ENCODE data around the gene LARGE1. TPM values are rescaled to one million over a fixed set of nuclear protein-coding genes. Genes with fewer than 3 reads are reported as not detected.

Gene LARGE1
- total RNA-seq, 4 donors from 2014 or later, result 11.8 to 33.2 (median 22.6) TPM

DNA sequence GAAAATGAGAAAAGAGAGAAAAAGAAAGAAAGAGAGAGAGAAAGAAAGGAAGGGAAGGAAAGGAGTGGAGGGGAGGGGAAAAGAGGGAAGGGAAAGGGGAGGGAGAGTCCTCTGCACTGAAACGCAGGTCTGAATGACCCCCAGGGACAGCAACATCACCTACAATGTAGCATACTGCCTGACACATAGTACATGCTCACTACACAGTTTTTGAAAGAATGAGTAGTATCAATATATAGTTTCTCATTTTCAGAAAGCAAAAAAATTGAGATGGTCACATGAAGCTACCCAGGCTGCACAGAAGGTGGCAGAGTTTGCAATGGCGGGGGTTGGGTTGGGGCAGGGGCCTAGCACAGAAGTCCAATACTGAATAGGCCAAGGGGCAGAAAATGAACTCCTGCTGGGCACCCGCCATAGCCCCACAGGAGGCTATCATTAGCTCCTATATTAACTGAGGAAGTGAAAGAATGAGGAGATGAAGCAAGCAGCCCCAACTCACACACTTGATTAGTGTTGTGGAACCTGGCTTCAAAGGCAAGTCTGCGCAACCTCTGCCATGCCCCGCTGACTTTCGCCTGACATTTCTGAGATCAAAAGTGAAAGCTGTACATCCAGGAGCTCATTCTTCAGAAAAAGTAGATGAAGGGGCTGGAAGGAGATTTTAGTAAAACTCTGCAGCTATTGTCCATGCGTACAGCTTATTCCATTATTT lies 620.9 kb downstream of the LARGE1 start:
- intact Hi-C loops (cut with DNase I; ENCODE audit: low total_unique reads), result no loop called here
- no peak for DNase-seq (ENCODE audit: low spot score in 2 of 2)
- H3K4me3 ChIP-seq (ENCODE audit: low read depth, poor library complexity, severe bottlenecking), result no peak overlapping the region
- 79 to 83% methylated on average over 7 of the region's 7 CpGs for WGBS, 2 donors
- TF ChIP-seq, protein P1, sequence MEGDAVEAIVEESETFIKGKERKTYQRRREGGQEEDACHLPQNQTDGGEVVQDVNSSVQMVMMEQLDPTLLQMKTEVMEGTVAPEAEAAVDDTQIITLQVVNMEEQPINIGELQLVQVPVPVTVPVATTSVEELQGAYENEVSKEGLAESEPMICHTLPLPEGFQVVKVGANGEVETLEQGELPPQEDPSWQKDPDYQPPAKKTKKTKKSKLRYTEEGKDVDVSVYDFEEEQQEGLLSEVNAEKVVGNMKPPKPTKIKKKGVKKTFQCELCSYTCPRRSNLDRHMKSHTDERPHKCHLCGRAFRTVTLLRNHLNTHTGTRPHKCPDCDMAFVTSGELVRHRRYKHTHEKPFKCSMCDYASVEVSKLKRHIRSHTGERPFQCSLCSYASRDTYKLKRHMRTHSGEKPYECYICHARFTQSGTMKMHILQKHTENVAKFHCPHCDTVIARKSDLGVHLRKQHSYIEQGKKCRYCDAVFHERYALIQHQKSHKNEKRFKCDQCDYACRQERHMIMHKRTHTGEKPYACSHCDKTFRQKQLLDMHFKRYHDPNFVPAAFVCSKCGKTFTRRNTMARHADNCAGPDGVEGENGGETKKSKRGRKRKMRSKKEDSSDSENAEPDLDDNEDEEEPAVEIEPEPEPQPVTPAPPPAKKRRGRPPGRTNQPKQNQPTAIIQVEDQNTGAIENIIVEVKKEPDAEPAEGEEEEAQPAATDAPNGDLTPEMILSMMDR (IDR thresholded peaks at IDR 0.05), result no peak
- TF ChIP-seq POLR2A (IDR thresholded peaks at IDR 0.05), result no peak

DNA sequence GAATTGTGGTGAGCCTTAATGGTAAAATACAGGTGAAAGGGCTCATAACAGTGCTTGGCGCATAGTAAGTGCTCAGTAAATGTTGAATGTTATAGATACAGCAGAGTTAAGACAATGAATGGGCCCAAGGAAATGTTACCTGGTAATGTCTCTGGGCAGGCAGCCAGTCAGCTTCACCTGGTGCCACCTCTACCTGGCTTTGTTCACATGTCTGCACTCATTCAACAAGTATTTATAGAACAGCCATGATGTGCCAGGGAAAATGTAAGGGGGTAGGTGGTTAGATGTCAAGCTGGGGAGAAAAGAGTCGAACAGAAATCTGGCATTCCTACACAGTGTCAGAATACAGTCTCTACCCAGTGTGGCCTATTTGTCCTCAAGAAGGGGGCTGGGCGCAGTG lies 623.3 kb downstream of the LARGE1 start:
- no peak for DNase-seq (ENCODE audit: low spot score in 2 of 2)
- TF ChIP-seq, protein P1 (IDR thresholded peaks at IDR 0.05), result no peak
- TF ChIP-seq POLR2A (IDR thresholded peaks at IDR 0.05), result no peak
- no peak overlapping the region for H3K4me3 ChIP-seq (ENCODE audit: low read depth, poor library complexity, severe bottlenecking)
- intact Hi-C loops (cut with DNase I; ENCODE audit: low total_unique reads), result no loop called here
- 83 to 85% methylated on average over 3 of the region's 3 CpGs for WGBS, 2 donors

DNA sequence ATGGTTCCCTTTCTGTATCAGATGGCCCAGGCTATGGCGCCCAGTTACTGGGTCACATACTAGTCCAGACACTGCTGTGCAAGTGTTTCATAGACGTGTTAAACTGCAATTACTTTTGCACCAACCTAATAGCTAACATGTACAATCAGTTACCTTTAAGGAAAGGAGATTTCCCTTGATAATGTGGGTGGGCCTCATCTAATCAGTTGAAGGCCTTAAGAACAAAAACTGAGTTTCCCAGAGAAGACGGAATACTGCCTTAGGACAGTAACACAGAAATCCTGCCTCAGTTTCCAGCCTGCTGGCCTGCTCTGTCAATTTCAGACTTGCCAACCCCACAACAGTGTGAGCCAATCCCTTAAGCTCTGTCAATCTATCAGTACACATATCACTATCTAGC lies 632.2 kb downstream of the LARGE1 start:
- no peak for DNase-seq (ENCODE audit: low spot score in 2 of 2)
- TF ChIP-seq, protein P1 (IDR thresholded peaks at IDR 0.05), result no peak
- TF ChIP-seq POLR2A (IDR thresholded peaks at IDR 0.05), result no peak
- intact Hi-C loops (cut with DNase I; ENCODE audit: low total_unique reads), result no loop called here
- no peak overlapping the region for H3K4me3 ChIP-seq (ENCODE audit: low read depth, poor library complexity, severe bottlenecking)
- WGBS, 2 donors, result 91 to 96% methylated on average over 3 of the region's 3 CpGs

DNA sequence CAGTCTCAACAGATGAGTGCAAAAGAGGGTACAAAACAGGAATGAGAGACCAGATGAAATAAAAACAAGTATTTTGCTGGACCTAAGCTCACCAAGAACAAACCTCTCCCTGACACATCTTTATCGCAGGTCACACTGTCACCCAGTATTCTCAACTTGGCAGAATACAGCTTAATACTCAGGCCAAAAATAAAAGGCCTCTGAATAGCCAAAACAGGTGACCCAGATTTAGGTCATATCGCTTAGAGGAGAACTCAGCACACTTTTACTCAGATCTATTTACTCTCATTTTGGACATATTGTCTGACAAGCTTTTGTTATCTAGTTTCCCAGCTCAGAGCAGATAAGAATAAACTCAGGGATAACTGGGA lies 645.2 kb downstream of the LARGE1 start:
- DNase-seq (ENCODE audit: low spot score in 2 of 2), result no peak
- WGBS, 2 donors, result 94 to 100% methylated on average over 2 of the region's 2 CpGs
- intact Hi-C loops (cut with DNase I; ENCODE audit: low total_unique reads), result no loop called here
- TF ChIP-seq, protein P1 (IDR thresholded peaks at IDR 0.05), result no peak
- TF ChIP-seq POLR2A (IDR thresholded peaks at IDR 0.05), result no peak
- no peak overlapping the region for H3K4me3 ChIP-seq (ENCODE audit: low read depth, poor library complexity, severe bottlenecking)

DNA sequence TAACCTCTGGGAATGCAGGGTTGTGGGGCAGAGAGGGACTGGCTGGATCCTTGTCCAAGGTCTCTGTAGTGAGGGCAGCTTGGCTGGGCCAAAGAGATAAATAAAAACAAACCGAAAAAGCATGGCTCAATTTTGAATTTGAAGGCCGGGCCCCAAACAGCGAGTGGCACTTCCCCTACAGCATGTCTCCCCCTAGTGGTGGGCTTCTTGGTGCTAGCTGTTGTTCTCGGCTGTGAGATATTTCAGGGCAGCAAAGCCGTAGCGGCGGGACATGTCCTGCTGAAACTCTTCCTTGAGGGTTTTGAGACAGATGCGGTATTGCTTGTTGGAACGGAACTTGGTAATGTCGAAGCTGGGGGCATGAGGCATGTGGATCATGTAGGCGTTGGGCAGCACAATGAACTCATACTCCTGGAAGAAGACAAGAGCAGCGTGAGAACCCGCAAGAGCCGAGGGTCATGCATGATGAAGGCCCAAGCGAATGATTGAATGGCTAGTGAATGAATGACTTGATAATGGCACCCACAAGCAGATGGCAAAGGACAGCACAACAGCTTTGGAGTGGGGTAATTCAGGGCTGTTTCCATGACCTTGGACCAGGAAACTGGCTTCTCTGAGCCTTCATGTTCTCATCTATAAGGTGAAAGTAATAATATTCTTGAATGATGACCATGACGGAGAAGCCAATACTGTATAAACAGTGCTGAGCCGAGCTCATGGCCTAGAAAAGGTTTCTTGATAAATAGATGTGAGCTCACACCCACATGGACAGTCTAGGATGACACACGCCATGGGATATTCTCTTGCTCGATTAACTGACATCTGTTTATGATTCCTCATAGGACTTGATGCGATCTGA lies 645.8 kb downstream of the LARGE1 start:
- intact Hi-C loops (cut with DNase I; ENCODE audit: low total_unique reads), result loop anchor here (5.0 kb wide), 1 partner anchor 1078 kb away; no protein-coding TSS in a partner anchor
- 93 to 95% methylated on average over 20 of the region's 20 CpGs for WGBS, 2 donors
- H3K4me3 ChIP-seq (ENCODE audit: low read depth, poor library complexity, severe bottlenecking), result no peak overlapping the region
- DNase-seq (ENCODE audit: low spot score in 2 of 2), result no peak
- TF ChIP-seq, protein P1 (IDR thresholded peaks at IDR 0.05), result no peak
- TF ChIP-seq POLR2A (IDR thresholded peaks at IDR 0.05), result no peak
